ENCODE measurements around the gene PSMB2.

The PSMB2 gene

DNA sequence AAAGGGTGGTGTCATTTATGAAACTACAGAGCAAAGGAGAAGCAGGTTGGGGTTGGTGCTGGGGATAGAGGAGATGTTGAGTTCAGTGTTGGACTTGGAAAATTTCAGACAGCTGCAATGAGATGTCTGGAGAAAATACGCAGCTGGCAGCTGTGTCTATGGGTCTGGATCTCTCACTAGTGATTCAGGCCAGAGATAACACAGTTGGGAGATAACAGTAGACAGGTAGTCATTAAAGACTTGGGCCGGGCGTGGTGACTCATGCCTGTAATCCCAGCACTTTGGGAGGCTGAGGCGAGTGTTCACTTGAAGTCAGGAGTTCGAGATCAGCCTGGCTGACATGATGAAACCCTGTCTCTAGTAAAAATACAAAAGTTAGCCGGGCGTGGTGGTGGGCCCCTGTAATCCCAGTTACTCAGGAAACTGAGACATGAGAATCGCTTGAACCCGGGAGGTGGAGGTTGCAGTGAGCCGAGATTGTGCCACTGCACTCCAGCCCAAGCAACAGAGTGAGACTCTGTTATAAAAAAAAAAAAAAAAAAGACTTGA lies 70.7 kb downstream of the PSMB2 start:
- FAIRE-seq, result no peak

DNA sequence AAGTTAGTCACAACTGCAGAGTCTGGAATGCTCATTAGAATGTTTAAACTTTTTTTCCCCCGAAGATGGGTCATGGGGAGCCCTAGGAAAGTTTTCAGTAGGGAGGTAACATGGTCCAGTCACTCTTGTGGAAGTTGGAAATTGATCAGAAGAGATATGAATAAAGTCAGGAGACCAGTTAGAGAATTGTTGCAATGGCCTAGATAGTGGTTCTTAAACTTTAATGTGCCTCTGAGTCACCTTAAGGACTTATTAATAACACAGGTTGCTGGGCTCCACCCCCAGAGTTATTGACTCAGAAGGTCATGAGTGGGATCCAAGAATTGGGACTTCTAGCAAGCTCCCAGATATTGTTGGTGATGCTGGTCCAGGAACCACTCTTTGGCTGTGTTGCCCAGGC lies 71.4 kb downstream of the PSMB2 start:
- FAIRE-seq, result no peak

- FAIRE-seq, result peak; percentile 55
These were observed 72.3 kb downstream of the PSMB2 start for GRCh38 chr1:35568975-35569395.

GRCh38 chr1:35567947-35568558 lies 73.3 kb downstream of the PSMB2 start:
- FAIRE-seq, result no peak

- FAIRE-seq, result no peak
These were observed 75.6 kb downstream of the PSMB2 start for GRCh38 chr1:35565742-35566133.

GRCh38 chr1:35564884-35565741 lies 76.2 kb downstream of the PSMB2 start:
- FAIRE-seq, result no peak

DNA sequence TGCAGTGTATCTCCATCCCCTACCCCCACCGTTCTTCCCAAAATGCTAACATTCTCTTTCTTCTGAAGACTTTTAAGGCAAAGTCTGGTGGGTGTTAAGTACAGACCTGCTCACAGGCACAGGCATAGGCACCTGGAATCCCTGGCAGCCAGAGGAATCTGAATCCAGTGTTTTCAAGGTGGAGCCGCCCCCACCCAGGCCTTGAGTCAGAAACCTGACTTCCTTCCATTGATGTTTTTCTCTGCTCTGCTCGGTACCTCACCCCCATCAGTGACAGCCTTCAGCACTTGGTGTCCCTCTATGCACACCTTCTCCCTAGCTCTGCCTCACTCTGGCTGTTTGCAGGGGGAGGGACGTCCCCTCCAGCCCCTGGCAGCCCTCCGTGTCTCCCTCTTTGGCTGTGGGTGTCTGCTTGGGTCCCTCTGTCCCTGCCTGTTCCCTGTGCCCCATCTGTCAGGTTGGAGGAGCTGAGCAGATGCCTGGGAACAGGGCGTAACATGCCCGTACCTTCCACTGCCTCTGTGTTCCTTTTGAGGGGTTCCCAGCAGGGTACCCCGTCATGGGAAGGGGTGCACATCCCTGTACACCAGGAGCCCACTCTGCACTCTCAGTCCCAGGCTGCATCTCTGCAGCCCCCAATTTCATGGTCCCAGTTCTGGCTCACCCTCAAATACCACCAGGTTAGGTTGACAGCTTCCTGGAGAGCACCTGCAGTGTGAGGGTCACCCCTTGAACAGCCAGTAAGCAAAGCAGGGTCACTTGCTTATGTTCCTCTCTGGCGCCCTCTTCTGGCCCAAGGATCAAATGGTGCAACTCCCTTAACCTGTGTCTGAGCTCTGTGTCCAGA lies 77.1 kb downstream of the PSMB2 start:
- no peak for FAIRE-seq

DNA sequence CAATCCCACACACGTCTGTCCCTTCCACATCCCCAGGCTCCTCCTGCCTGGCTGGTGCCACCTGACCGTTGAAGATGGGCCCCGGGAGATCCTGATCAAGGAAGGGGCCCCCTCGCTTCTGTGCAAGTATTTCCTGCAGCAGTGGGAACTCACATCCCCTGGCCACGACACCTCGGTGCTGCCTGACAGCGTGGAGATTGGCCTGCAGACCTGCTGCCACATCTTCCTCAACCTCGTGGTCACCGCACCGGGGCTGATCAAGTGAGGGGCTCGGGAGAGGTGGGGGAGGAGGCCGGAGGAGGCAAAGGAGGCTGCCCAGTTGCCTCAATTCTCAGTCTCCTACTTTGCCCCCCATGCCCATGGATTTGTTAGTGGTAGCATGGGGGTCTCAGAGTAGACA lies 78.2 kb downstream of the PSMB2 start:
- no peak for FAIRE-seq

DNA sequence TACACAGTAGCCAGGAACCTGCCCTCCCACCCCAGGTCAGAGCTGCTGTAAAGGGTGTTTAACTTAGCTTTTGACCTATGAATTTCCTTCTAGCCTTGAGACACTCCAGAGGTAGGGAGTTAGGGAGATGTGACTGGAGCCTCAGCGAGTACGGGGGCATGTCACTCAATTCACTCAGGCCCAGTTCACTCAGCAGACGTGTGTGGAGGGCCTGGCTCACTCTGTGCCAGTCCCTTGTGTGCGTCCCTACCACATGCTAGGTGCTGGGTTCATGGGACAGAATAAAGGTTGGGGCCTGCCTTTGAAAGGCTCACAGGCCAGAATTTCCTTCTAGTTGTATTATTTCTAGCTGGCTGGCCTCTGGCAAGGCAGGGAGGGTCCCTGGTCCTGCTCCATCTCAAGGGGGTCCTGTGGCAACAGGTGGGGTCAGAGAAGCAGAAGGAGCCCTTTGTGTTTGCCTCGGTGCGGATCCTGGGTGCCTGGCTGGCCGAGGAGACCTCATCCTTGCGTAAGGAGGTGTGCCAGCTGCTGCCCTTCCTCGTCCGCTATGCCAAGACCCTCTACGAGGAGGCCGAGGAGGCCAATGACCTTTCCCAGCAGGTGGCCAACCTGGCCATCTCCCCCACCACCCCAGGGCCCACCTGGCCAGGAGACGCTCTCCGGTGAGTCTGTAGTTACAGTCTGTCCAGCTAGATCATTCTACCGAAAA lies 79.2 kb downstream of the PSMB2 start:
- FAIRE-seq, result no peak

DNA sequence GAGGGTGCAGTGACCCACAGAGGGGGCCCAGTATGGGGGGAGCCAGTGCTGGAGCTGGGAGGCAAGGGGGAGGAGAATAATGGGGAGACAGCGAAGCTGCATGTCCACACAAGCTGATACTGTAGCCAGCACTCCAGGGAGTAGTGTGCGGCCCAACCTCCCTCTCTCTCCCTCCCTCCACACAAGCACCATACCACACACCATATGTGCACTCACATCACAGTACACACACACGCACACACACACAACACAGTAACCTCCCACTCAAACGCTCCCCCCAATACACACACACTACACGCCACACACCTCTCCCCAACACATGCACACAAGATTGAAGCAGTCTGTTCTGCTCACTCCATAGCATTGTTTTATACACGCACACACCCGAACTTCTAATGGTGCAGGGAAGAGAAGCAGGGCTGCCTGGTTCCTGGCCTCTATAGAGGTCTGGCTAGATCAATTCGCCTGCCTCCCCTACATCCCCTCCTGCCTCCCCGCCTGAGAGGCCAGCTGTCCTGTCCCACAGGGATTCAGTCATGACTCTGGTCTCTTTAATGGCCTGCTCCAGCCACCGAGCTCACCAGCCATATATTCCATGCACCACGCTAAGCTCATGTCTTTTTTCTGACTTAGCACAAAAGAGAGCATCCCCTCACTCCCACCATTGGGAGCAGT lies 79.9 kb downstream of the PSMB2 start:
- no peak for FAIRE-seq

- FAIRE-seq, result no peak
These were observed 80.8 kb downstream of the PSMB2 start for GRCh38 chr1:35560256-35561225.

GRCh38 chr1:35559317-35559944 lies 81.9 kb downstream of the PSMB2 start:
- FAIRE-seq, result no peak

DNA sequence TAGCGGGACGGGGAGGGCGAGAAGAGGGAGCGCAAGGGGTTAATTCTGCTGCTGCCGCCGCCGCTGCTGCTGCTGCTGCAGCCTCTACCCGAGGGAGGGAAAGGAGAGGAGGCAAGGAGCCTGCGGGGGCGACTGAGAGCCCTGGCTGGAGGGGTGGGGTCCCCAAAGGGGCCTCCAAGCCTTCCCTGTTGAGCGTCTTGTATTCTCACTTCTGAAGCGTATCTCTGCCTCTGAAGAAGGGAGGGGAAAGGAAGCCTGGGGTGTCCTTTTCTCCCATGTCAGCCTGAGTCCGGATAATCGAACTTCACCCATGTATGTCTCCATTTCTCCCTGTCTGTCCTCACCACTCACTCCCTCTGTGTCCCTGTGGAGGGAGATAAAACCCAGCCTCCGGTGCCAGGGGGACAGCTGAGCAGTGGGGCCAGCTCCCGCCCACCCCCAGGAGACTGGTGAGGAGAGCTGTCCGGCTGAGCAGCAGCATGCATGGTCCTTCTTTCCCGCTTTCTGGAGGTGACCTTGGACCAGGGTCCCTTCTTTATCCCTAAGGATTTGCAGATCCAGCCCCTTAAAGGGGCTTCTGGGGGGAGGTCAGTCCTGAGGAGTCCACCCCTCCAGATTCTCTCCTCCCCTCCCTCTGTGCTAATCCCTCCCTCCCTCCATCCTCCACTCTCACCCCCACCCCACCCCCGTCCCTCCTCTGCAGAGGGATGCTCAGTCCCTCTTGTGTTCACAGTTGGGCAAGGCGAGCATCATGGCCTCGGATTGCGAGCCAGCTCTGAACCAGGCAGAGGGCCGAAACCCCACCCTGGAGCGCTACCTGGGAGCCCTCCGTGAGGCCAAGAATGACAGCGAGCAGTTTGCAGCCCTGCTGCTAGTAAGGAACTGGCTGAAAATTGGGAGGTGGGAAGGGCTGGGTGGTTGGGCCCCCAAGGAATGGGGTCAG lies 82.7 kb downstream of the PSMB2 start:
- FAIRE-seq, result no peak

DNA sequence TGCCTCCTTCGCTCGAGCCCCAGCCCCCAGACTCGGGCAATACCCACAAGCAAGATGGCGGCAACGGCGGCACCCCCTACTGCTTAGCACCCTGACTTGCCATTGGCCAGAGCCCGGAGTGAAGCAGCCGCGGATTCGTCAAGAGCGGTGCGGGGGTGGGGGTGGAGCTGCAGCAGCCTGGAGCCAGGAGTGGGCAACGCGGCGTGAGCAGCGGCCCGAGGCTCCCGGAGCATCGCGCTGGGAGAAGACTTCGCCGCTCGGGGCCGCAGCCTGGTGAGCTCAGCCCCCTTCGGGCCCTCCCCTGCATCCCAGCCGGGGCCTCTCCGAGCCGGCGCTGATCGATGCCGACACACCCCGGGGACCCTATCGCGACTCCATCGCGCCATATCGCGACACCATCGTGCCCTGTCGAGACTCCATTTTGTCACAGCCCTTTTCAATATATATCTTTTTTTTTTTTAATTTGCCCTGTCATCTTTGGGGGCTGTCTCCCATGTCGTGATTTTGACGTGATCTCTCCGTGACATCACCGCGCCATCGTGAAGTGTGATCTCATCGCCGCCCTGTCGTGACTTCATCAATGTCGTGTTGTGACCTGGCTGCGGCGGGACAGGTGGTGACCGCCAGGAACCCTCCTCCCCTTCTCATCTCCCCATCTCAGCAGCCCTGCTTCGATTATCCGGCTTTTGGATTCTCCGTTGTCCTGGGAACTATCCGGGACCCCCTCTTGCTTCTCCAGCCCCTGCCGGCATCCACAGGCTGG lies 83.5 kb downstream of the PSMB2 start, which contains the start of gene NCDN:
Gene NCDN (plus strand): TSS at position 189 of the 763 bp plus-strand sequence. CDS start 392 bp downstream, at position 581.
- peak; percentile 94 for FAIRE-seq

DNA sequence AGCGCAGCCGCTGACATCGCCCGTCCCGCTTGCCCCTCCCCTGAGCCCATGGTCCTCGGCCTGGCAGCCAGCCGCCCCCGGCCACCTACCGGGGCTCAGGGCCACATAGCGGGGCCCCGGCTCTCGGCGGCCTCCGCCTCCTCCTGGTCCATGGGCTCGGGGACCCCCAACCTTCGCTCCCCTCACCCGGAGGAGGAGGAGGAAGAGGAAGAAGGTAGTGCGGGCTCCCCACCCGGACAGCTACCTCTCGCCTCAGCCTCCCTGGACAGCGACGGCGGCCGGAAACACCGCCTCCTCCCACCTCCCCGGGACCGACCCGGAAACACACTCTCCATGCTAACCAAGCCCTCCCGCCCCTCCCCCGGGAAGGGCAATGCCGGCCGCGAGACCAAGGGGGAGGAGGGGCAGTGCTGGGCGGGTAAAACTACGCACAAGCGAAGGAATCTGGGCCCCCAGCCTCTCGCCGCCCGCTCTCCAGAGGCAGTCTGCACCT lies 84.2 kb downstream of the PSMB2 start, which contains the start of gene KIAA0319L:
Gene KIAA0319L (minus strand): TSS at position 286 of the 493 bp plus-strand sequence. CDS start 2,912 bp downstream, outside the sequence.
- FAIRE-seq, result no peak

DNA sequence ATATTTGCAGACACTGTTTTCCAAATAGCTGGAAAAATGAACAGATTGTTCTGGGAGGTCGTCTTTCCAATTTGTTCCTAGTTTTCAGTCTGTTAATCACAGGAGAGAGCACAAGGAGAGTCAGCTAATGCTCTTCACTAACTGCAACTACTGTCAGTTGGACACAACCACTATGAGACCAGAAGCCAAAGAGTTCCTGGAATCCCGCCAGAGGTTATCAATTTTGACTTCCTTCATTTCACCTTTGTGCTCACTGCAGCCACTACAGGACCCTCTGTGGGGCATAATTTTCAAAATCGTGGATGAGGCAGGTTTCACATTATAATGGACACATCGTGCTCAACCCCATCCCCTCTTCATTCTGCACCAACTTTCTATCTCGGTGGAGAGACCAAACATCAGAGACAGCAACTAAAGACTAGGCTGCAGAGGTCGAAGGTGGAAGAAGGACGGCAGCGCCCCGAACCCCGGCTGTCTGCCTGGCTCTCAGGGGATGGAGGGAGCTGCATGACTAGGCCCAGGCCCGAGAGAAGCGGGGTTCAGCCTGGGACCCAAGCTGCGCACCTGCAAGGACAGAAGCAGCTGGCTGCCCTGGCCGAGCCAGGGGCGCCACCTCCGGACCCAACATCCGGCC lies 84.7 kb downstream of the PSMB2 start:
- no peak for FAIRE-seq
